Trophoblast cell (in vitro differentiated cells and primary cell): ENCODE data around the gene RNF222.

Source experiments
- DNase-seq, 2 donors: peaks; one replicate each; pipeline ENCODE4 v3.0.0-alpha.2; 2016
- H2AFZ ChIP-seq: 2 replicates; pipeline ENCODE4 v1.6.1; 2013; ENCODE audit warnings: low read length, moderate library complexity, mild to moderate bottlenecking; ENCODE audit not compliant: insufficient read depth, poor library complexity
- H2AK5ac ChIP-seq: 2 replicates; pipeline ENCODE4 v1.6.1; 2013; ENCODE audit warnings: mild to moderate bottlenecking, low read length
- H2BK120ac ChIP-seq: 2 replicates; pipeline ENCODE4 v1.6.1; 2013; ENCODE audit warnings: low read length, mild to moderate bottlenecking, moderate library complexity; ENCODE audit not compliant: insufficient read depth, poor library complexity
- H2BK12ac ChIP-seq: 2 replicates; pipeline ENCODE4 v1.6.1; 2013; ENCODE audit warnings: mild to moderate bottlenecking, low read length, moderate library complexity
- H2BK5ac ChIP-seq: 2 replicates; pipeline ENCODE4 v1.6.1; 2013; ENCODE audit warnings: low read length, low read depth, moderate library complexity, mild to moderate bottlenecking; ENCODE audit not compliant: poor library complexity
- H3K14ac ChIP-seq: 2 replicates; pipeline ENCODE4 v1.6.1; 2013; ENCODE audit warnings: mild to moderate bottlenecking, low read length
- H3K18ac ChIP-seq: 2 replicates; pipeline ENCODE4 v1.6.1; 2013; ENCODE audit warnings: mild to moderate bottlenecking, low read length
- H3K23ac ChIP-seq: 2 replicates; pipeline ENCODE4 v1.6.1; 2013; ENCODE audit warnings: low read length
- H3K27ac ChIP-seq: 2 replicates; pipeline ENCODE4 v1.5.1; 2013; ENCODE audit warnings: low read depth, mild to moderate bottlenecking, inconsistent platforms, low read length, moderate library complexity
- H3K27me3 ChIP-seq: 2 replicates; pipeline ENCODE4 v1.6.1; 2013; ENCODE audit warnings: inconsistent platforms, mild to moderate bottlenecking, low read length, moderate library complexity; ENCODE audit not compliant: insufficient read depth
- H3K36me3 ChIP-seq, 2 experiments: 1 replicate in 1 of 2; 2 replicates in 1 of 2; pipeline ENCODE4 v1.6.1; 2013; ENCODE audit warnings: low read length in 2 of 2, mild to moderate bottlenecking in 2 of 2, moderate library complexity in 1 of 2; ENCODE audit not compliant: insufficient read depth in 2 of 2, control insufficient read depth in 1 of 2
- H3K4ac ChIP-seq: 2 replicates; pipeline ENCODE4 v1.6.1; 2013; ENCODE audit warnings: low read depth, mild to moderate bottlenecking, low read length, moderate library complexity
- H3K4me1 ChIP-seq, 2 experiments: 1 replicate in 1 of 2; 2 replicates in 1 of 2; pipeline ENCODE4 v1.6.1; 2013; ENCODE audit warnings: low read length in 2 of 2, mild to moderate bottlenecking in 2 of 2, moderate library complexity in 1 of 2; ENCODE audit not compliant: insufficient read depth in 2 of 2, control insufficient read depth in 1 of 2
- H3K4me2 ChIP-seq: 2 replicates; pipeline ENCODE4 v1.6.1; 2013; ENCODE audit warnings: inconsistent platforms, mild to moderate bottlenecking, low read length, moderate library complexity
- H3K4me3 ChIP-seq: 2 replicates; pipeline ENCODE4 v1.5.1; 2013; ENCODE audit warnings: mild to moderate bottlenecking, low read depth, low read length, inconsistent platforms
- H3K79me1 ChIP-seq: one replicate; pipeline ENCODE4 v1.6.1; 2013; ENCODE audit warnings: low read length
- H3K79me2 ChIP-seq: 2 replicates; pipeline ENCODE4 v1.6.1; 2013; ENCODE audit warnings: low read length, mild to moderate bottlenecking; ENCODE audit not compliant: control insufficient read depth, insufficient read depth, poor library complexity
- H3K9ac ChIP-seq: 2 replicates; pipeline ENCODE4 v1.6.1; 2013; ENCODE audit warnings: mild to moderate bottlenecking, low read length
- H3K9me3 ChIP-seq: 2 replicates; pipeline ENCODE4 v1.6.1; 2013; ENCODE audit warnings: low read depth, mild to moderate bottlenecking, control low read depth, inconsistent platforms, low read length; ENCODE audit not compliant: insufficient read depth
- H4K12ac ChIP-seq: 2 replicates; pipeline ENCODE4 v1.6.1; 2013; ENCODE audit warnings: low read depth, mild to moderate bottlenecking, low read length, moderate library complexity
- H4K8ac ChIP-seq: 2 replicates; pipeline ENCODE4 v1.6.1; 2013; ENCODE audit warnings: low read depth, mild to moderate bottlenecking, low read length, moderate library complexity
- H4K91ac ChIP-seq: one replicate; pipeline ENCODE4 v1.6.1; 2013; ENCODE audit warnings: low read depth, mild to moderate bottlenecking, low read length, moderate library complexity
- WGBS: extraction: QIAGEN DNeasy Blood & Tissue Kit; methylation state at CpG from one replicate; pipeline ENCODE4 v1.1.7; 2013; ENCODE audit warnings: missing lambda C conversion rate; ENCODE audit not compliant: insufficient read length, insufficient coverage; ENCODE audit errors: extremely low coverage; 5-methylcytosine and 5-hydroxymethylcytosine counted together

Gene RNF222

DNA sequence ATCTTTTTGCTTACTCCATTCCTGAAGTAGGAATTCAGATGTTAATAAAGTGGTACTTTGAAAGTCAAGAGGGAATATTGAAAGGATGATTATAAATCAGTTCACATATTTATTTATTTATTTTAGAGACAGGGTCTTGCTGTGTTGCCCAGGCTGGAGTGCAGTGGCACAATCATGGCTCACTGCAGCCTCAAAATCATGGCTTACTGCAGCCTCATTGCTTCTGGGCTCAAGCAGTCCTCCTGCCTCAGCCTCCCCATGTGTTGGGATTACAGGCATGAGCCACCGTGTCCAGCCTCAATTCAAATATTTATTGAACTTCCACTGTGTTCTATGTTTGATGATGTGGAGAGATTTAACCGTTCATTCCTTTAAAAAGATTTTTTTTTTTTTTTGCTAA is 44.7 kb upstream of the RNF222 start:
- H3K79me2 ChIP-seq: no peaks in the 10 kb centered on the region
- H2AFZ ChIP-seq: no peak overlapping the region
- no peak overlapping the region for H2BK12ac ChIP-seq
- H4K91ac ChIP-seq: no peak overlapping the region
- H3K79me1 ChIP-seq: no peaks in the 10 kb centered on the region
- H2BK120ac ChIP-seq: no peak overlapping the region
- no peak overlapping the region for H3K23ac ChIP-seq
- no peak overlapping the region for H2AK5ac ChIP-seq
- WGBS: no CpG with 5 or more reads among the region's 2 CpGs
- no peak overlapping the region for H3K14ac ChIP-seq
- H3K18ac ChIP-seq: no peak overlapping the region
- H3K4ac ChIP-seq: no peak overlapping the region
- no peaks in the 10 kb centered on the region for H3K9me3 ChIP-seq
- H3K4me1 ChIP-seq: no peaks in the 10 kb centered on the region
- peaks cover 8 to 16% of the 10 kb centered on the region in 2 experiments for H3K36me3 ChIP-seq
- H3K4me3 ChIP-seq: no peak overlapping the region
- H2BK5ac ChIP-seq: no peak overlapping the region
- H3K27ac ChIP-seq: no peak overlapping the region
- no peaks in the 10 kb centered on the region for H3K27me3 ChIP-seq
- H3K9ac ChIP-seq: no peak overlapping the region
- no peak overlapping the region for H4K8ac ChIP-seq
- H3K4me2 ChIP-seq: no peak overlapping the region
- DNase-seq: no peak
- H4K12ac ChIP-seq: no peak overlapping the region

DNA sequence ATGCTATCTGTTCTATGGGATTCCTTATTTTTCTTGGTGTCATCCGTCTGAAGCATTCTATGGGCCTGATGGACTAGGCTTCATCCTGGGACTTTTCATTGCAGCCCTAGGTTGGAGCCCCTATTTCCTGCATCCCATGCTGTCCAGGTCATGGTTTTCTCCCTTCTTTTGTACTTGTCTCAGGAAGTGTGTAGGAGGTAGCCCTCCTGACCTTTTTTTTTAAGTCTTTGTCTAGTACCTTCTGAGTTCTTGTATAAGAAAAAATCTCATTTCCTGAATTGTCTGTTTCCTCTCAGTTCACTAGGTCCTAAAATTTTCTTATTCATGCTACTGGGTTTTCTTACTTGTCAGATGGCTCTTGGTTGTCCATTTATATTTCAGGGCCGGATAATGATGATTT is 44.1 kb upstream of the RNF222 start:
- H3K79me1 ChIP-seq: no peaks in the 10 kb centered on the region

DNA sequence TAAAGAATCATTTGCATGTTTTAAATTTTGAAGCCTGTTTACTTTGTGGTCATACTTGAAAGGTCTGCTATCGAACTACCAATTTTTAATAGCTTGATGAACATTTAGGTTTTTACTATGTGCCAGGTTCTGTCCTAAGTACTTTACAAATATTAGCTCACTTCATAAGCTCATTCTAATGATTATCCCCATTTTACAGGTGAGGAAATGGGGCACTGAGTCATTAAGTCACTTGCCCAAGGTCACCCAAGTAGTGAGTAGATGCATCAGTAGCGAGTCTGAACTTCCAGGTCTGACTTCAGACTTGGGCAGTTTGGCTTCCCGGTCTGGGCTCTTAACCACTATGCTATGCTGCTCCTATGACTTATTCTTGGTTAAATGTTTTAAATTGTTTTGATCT is 42.1 kb upstream of the RNF222 start:
- DNase-seq: no peak
- H2BK5ac ChIP-seq: no peak overlapping the region
- H3K4me1 ChIP-seq: no peaks in the 10 kb centered on the region
- no peak overlapping the region for H3K9ac ChIP-seq
- H3K27me3 ChIP-seq: no peaks in the 10 kb centered on the region
- H3K9me3 ChIP-seq: no peaks in the 10 kb centered on the region
- no peak overlapping the region for H3K27ac ChIP-seq
- H3K36me3 ChIP-seq: peaks cover 7 to 8% of the 10 kb centered on the region in 2 experiments
- no peak overlapping the region for H4K12ac ChIP-seq
- H2BK12ac ChIP-seq: no peak overlapping the region
- no peak overlapping the region for H4K91ac ChIP-seq
- no peak overlapping the region for H2AFZ ChIP-seq
- peaks cover 8% of the 10 kb centered on the region for H3K79me1 ChIP-seq
- no peak overlapping the region for H3K14ac ChIP-seq
- H4K8ac ChIP-seq: no peak overlapping the region
- H3K4me3 ChIP-seq: no peak overlapping the region
- no peak overlapping the region for H2BK120ac ChIP-seq
- no peak overlapping the region for H3K4me2 ChIP-seq
- WGBS: no CpG with 5 or more reads among the region's 3 CpGs
- peaks cover 7% of the 10 kb centered on the region for H3K79me2 ChIP-seq
- H2AK5ac ChIP-seq: no peak overlapping the region
- no peak overlapping the region for H3K4ac ChIP-seq
- no peak overlapping the region for H3K18ac ChIP-seq
- no peak overlapping the region for H3K23ac ChIP-seq

More for the DNA sequence above, 44.1 kb upstream of the RNF222 start:
- Histone ChIP-seq H2BK5ac (no peak overlapping the region), H4K91ac (no peak overlapping the region), H3K9ac (no peak overlapping the region), H3K23ac (peak overlapping the region; percentile 25), H3K18ac (no peak overlapping the region), H2AK5ac (no peak overlapping the region), H3K27ac (no peak overlapping the region), H3K27me3 (no peaks in the 10 kb centered on the region), H3K14ac (no peak overlapping the region), H2AFZ (no peak overlapping the region), H2BK120ac (no peak overlapping the region), H3K36me3 (peaks cover 8 to 12% of the 10 kb centered on the region in 2 experiments), H2BK12ac (no peak overlapping the region), H4K12ac (no peak overlapping the region), H3K4me2 (no peak overlapping the region), H3K4me1 (no peaks in the 10 kb centered on the region), H3K4me3 (no peak overlapping the region), H3K4ac (no peak overlapping the region), H3K9me3 (no peaks in the 10 kb centered on the region), H4K8ac (no peak overlapping the region), H3K79me2 (no peaks in the 10 kb centered on the region)
- DNase-seq: no peak
- WGBS: no CpG with 5 or more reads among the region's 2 CpGs

- Histone ChIP-seq H3K9me3 (no peaks in the 10 kb centered on the region), H2AFZ (no peak overlapping the region), H4K91ac (no peak overlapping the region), H3K4me2 (no peak overlapping the region), H4K8ac (no peak overlapping the region), H3K14ac (no peak overlapping the region), H2BK5ac (no peak overlapping the region), H2BK120ac (no peak overlapping the region), H3K79me2 (peaks cover 7% of the 10 kb centered on the region), H3K36me3 (peaks cover 5% of the 10 kb centered on the region in 2 experiments), H3K79me1 (peaks cover 8% of the 10 kb centered on the region), H3K23ac (no peak overlapping the region), H3K4me3 (no peak overlapping the region), H3K27ac (no peak overlapping the region), H3K27me3 (no peaks in the 10 kb centered on the region), H2BK12ac (no peak overlapping the region), H2AK5ac (no peak overlapping the region), H3K4ac (peak overlapping the region; percentile 64), H3K4me1 (no peaks in the 10 kb centered on the region), H3K9ac (no peak overlapping the region), H3K18ac (no peak overlapping the region), H4K12ac (no peak overlapping the region)
- WGBS: no CpG with 5 or more reads among the region's 5 CpGs
- no peak for DNase-seq
Measured at GRCh38 chr17:8438441-8438840, 40.8 kb upstream of the RNF222 start.
